ENCODE results near the gene FARSB. TPM values are rescaled to one million over a fixed set of nuclear protein-coding genes. Genes with fewer than 3 reads are reported as not detected.

Gene FARSB
- total RNA-seq, 4 donors from 2014 or later, result 12.9 to 16.0 (median 13.8) TPM

DNA sequence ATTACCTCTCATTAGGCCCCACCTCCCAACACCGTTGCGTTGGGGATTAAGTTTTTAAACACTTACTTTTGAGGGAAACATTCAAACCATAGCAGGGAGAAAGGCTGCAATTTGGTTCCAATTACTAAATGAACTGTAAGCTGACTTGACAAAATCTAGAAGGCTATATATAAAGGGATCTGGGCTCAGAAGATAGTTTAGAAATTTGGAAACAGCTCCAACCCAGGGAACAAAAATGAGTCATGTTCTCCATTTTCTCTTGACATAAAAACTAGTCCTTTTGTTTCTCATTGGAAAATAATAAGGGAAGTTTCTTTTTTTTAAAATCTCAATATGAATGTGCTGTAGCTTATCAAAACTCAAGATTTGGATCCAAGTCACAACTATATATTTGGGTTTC is 33.0 kb upstream of the FARSB start:
- 54 to 60% methylated on average over 2 of the region's 2 CpGs for whole genome bisulfite sequencing, 2 donors
- no peaks in the 10 kb centered on the region for H3K4me1 ChIP-seq
- H3K9me3 ChIP-seq, result no peaks in the 10 kb centered on the region
- H3K4me3 ChIP-seq (replicated peaks in 1 of 3), result no peak overlapping the region
- intact Hi-C loops (cut with DNase I), result no loop called here
- no peak for DNase-seq
- H3K27ac ChIP-seq, result no peak overlapping the region
- no peaks in the 10 kb centered on the region for H3K27me3 ChIP-seq
- TF ChIP-seq, protein P1, sequence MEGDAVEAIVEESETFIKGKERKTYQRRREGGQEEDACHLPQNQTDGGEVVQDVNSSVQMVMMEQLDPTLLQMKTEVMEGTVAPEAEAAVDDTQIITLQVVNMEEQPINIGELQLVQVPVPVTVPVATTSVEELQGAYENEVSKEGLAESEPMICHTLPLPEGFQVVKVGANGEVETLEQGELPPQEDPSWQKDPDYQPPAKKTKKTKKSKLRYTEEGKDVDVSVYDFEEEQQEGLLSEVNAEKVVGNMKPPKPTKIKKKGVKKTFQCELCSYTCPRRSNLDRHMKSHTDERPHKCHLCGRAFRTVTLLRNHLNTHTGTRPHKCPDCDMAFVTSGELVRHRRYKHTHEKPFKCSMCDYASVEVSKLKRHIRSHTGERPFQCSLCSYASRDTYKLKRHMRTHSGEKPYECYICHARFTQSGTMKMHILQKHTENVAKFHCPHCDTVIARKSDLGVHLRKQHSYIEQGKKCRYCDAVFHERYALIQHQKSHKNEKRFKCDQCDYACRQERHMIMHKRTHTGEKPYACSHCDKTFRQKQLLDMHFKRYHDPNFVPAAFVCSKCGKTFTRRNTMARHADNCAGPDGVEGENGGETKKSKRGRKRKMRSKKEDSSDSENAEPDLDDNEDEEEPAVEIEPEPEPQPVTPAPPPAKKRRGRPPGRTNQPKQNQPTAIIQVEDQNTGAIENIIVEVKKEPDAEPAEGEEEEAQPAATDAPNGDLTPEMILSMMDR (IDR thresholded peaks at IDR 0.05), result no peak
- no peak for TF ChIP-seq POLR2A (IDR thresholded peaks at IDR 0.05)
- H3K36me3 ChIP-seq, result no peaks in the 10 kb centered on the region

DNA sequence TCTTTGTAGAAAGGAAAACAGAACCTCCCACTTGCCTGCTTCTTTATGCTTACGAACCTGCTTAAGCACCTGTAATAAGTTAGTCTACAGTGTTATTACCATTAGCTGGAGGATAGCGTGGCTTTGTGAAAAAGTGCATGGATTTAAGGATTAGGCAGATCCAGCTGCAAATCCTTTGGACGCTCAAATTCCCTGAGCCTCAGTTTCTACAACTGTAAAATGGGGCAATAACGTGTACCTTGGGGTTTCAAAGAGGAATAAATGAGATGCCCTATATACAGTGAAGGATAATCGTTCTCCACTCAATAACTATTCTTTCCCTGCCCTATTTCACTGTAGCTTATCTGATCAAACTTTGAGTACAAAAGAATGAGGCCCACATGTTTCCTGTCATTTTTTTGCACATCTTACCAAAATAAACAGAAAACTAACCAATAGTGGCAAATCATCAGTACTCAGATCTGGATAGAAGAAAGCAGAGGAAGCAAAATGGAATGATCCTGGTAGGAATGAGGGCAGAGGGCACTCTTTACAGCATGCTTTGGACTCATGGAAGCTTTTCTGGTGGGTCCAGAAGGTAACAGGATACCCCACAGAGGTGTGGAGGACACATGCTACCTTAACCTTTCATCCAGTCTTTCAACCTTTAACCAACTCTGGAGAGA is 30.3 kb upstream of the FARSB start:
- H3K9me3 ChIP-seq, result no peaks in the 10 kb centered on the region
- intact Hi-C loops (cut with DNase I), result no loop called here
- H3K27me3 ChIP-seq, result no peaks in the 10 kb centered on the region
- DNase-seq, result no peak
- TF ChIP-seq, protein P1 (IDR thresholded peaks at IDR 0.05), result no peak
- no peak for TF ChIP-seq POLR2A (IDR thresholded peaks at IDR 0.05)
- H3K36me3 ChIP-seq, result no peaks in the 10 kb centered on the region
- 75 to 77% methylated on average over 5 of the region's 5 CpGs for WGBS, 2 donors
- H3K4me1 ChIP-seq, result no peaks in the 10 kb centered on the region
- no peak overlapping the region for H3K27ac ChIP-seq
- no peak overlapping the region for H3K4me3 ChIP-seq (replicated peaks in 1 of 3)

DNA sequence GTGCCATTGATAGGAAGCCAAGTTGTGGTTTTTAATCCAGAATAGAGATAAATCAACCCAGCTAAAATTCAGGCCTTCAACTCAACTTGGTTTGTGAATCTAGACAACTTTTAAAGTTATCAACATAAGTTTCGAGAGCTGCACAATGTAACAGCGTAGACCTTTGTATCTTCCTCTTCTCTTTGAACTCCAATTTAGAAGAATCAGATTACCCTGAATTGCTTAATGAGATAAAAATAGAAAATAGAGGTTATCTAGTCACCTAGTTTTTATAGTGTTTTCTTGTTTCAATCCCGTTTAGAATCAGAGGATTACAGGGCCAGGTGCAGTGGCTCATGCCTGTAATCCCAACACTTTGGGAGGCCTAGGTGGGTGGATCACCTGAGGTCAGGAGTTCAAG is 27.9 kb upstream of the FARSB start:
- no peaks in the 10 kb centered on the region for H3K36me3 ChIP-seq
- DNase-seq, result no peak
- 90 to 96% methylated on average over 3 of the region's 3 CpGs for WGBS, 2 donors
- intact Hi-C loops (cut with DNase I), result no loop called here
- H3K4me3 ChIP-seq (replicated peaks in 1 of 3), result no peak overlapping the region
- H3K9me3 ChIP-seq, result no peaks in the 10 kb centered on the region
- H3K4me1 ChIP-seq, result no peaks in the 10 kb centered on the region
- no peak for TF ChIP-seq POLR2A (IDR thresholded peaks at IDR 0.05)
- TF ChIP-seq, protein P1 (IDR thresholded peaks at IDR 0.05), result no peak
- no peaks in the 10 kb centered on the region for H3K27me3 ChIP-seq
- H3K27ac ChIP-seq, result no peak overlapping the region

DNA sequence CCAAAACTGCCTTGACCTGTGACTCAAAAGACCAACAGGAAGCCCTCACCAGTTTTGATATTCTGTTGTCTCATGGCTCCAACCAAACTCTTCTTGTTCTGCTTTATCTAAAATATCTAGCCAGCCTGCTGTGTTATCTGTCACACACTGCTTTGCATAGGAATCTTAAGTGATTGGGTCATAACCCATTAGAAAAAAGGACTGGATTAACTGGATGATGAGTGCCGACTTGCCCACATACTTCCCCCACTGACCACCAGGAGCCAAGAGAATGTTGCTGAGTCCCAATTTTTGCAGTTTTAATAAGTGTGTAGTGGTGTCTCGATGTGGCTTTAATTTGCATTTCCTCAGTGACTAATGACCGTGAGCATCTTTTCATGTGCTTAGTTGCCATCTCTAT is 22.1 kb upstream of the FARSB start:
- Histone ChIP-seq H3K9me3 (no peaks in the 10 kb centered on the region), H3K27ac (no peak overlapping the region), H3K27me3 (no peaks in the 10 kb centered on the region), H3K36me3 (no peaks in the 10 kb centered on the region), H3K4me1 (no peaks in the 10 kb centered on the region), H3K4me3 (replicated peaks in 1 of 3) (no peak overlapping the region)
- no peak for TF ChIP-seq POLR2A (IDR thresholded peaks at IDR 0.05)
- TF ChIP-seq, protein P1 (IDR thresholded peaks at IDR 0.05), result no peak
- WGBS, 2 donors, result 84 to 88% methylated on average over 3 of the region's 3 CpGs
- intact Hi-C loops (cut with DNase I), result no loop called here
- DNase-seq, result no peak

DNA sequence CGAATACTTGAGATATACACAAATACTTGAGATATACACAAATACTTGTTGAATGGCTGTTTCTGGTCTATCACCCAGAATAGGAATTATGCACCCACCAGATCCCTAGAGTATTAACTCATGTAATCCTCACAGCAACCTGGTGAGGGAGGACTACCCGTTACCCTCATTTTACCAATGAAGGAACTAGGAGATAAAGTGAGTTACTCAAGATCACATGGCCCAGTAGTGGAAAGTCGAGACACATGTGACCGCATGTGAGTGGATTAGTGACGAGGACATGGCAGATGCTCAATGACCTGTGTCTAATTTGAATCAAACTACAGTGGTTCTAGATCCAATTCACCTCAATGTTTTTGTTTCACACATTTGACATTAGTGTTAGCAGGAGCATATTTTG is 18.0 kb upstream of the FARSB start:
- no peaks in the 10 kb centered on the region for H3K36me3 ChIP-seq
- intact Hi-C loops (cut with DNase I), result no loop called here
- 95 to 96% methylated on average over 5 of the region's 5 CpGs for WGBS, 2 donors

More for the DNA sequence above, 18.0 kb upstream of the FARSB start:
- TF ChIP-seq, protein P1 (IDR thresholded peaks at IDR 0.05), result no peak
- TF ChIP-seq POLR2A (IDR thresholded peaks at IDR 0.05), result no peak
- peaks cover 4 to 8% of the 10 kb centered on the region in 2 donors for H3K4me1 ChIP-seq
- no peak for DNase-seq
- H3K27ac ChIP-seq, result no peak overlapping the region
- no peaks in the 10 kb centered on the region for H3K27me3 ChIP-seq
- H3K9me3 ChIP-seq, result no peaks in the 10 kb centered on the region
- no peak overlapping the region for H3K4me3 ChIP-seq (replicated peaks in 1 of 3)

Data from thyroid gland (tissue), 4 donors.